K562 (cell line): ENCODE data around the gene SLC22A12. TPM values are rescaled to one million over a fixed set of nuclear protein-coding genes. Genes with fewer than 3 reads are reported as not detected.

Experiments used
- ATAC-seq: fragments of 200-7000 bp; cut with Tn5 transposase; 3 replicates; pipeline ENCODE4 v1.9.1; 2020; ENCODE audit warnings: moderate library complexity
- BruUV-seq: library from RNA; stranded (reverse); fragments of 400-500 nt; replicated peaks from 2 replicates; lab custom pipeline; 2021; lab: Mats Ljungman, UMichigan
- CTCF ChIA-PET: fragments of 300-600 bp; formaldehyde crosslinking; extraction: SDS; loops from one replicate; lab custom pipeline; 2021; ENCODE audit warnings: low intra/inter-chr PET ratio; lab: Yijun Ruan, JAX
- POLR2A ChIA-PET: fragments of 300-600, 350-650 bp; sonication (Branson Sonifier 250); formaldehyde crosslinking; extraction: SDS; loops from one replicate; lab custom pipeline; 2021; ENCODE audit warnings: antibody characterized with exemption, inconsistent platforms; lab: Yijun Ruan, JAX
- DNase-seq, 4 experiments: peaks; one replicate each; pipeline versions ENCODE4 v3.0.0 to v3.0.0-alpha.2; 2011 to 2018; ENCODE audit warnings: low spot score in 3 of 4, mixed read lengths in 3 of 4; ENCODE audit errors: extremely low read depth in 1 of 4
- FAIRE-seq: peaks from 2 replicates; lab custom pipeline; 2011; peaks lifted over from hg19 to GRCh38; lab: Jason Lieb, UNC
- H2AFZ ChIP-seq: 2 replicates; pipeline ENCODE4 v1.6.0; 2011; ENCODE audit warnings: low read depth, low read length, control low read depth, inconsistent platforms
- H3K27ac ChIP-seq: fragments of 200-600 bp; 3 replicates; pipeline ENCODE4 v1.8.0; 2011; ENCODE audit warnings: low read depth, mild to moderate bottlenecking, control low read depth, inconsistent platforms, low read length, moderate library complexity, mixed read lengths; ENCODE audit errors: extremely low read depth
- H3K27me3 ChIP-seq, 2 experiments: fragments of 300-600 bp in 1 of 2; 2 replicates in 1 of 2; 3 replicates in 1 of 2; pipeline versions ENCODE4 v1.6.0 to v1.8.0; 2011; ENCODE audit warnings: inconsistent platforms in 2 of 2, low read length in 2 of 2, mild to moderate bottlenecking in 1 of 2, mixed read lengths in 1 of 2, moderate library complexity in 1 of 2; ENCODE audit not compliant: control insufficient read depth in 2 of 2, insufficient read depth in 2 of 2
- H3K36me3 ChIP-seq: fragments of 300-600 bp; 3 replicates; pipeline ENCODE4 v1.8.0; 2011; ENCODE audit warnings: mild to moderate bottlenecking, low read length, inconsistent platforms; ENCODE audit not compliant: control insufficient read depth, insufficient read depth
- H3K4me1 ChIP-seq, 2 experiments: fragments of 200-600 bp in 1 of 2; replicated peaks in 1 of 2; 2 replicates in 1 of 2; 3 replicates in 1 of 2; pipeline versions ENCODE4 v1.5.1 to v1.8.0; 2011; ENCODE audit warnings: inconsistent platforms in 2 of 2, low read length in 2 of 2, mild to moderate bottlenecking in 1 of 2, mixed read lengths in 1 of 2, moderate library complexity in 1 of 2; ENCODE audit not compliant: control insufficient read depth in 2 of 2, insufficient read depth in 2 of 2
- H3K4me2 ChIP-seq: 2 replicates; pipeline ENCODE4 v1.6.1; 2011; ENCODE audit warnings: low read length, control low read depth, inconsistent platforms, mixed read lengths; ENCODE audit not compliant: insufficient read depth
- H3K4me3 ChIP-seq: fragments of 200-600 bp; sonication (generic), shearing (Covaris generic); 2 replicates; pipeline ENCODE4 v1.5.1; 2016; ENCODE audit warnings: control low read depth, inconsistent platforms
- H3K79me2 ChIP-seq: fragments of 200-600 bp; 3 replicates; pipeline ENCODE4 v1.8.0; 2011; ENCODE audit warnings: low read length, inconsistent platforms; ENCODE audit not compliant: control insufficient read depth, insufficient read depth
- H3K9ac ChIP-seq, 2 experiments: 2 replicates each; pipeline versions ENCODE4 v1.6.0 to v1.6.1; 2011; ENCODE audit warnings: low read depth in 2 of 2, low read length in 2 of 2, control low read depth in 1 of 2, inconsistent platforms in 1 of 2, mild to moderate bottlenecking in 1 of 2, mixed read lengths in 1 of 2; ENCODE audit not compliant: insufficient read depth in 1 of 2
- H3K9me1 ChIP-seq: one replicate; pipeline ENCODE4 v1.6.0; 2011; ENCODE audit warnings: inconsistent platforms, mild to moderate bottlenecking, low read length, moderate library complexity; ENCODE audit not compliant: control insufficient read depth, insufficient read depth
- H3K9me3 ChIP-seq: replicated peaks from 2 replicates; pipeline ENCODE4 v1.5.1; 2011; ENCODE audit warnings: low read depth, low read length, inconsistent platforms; ENCODE audit not compliant: control insufficient read depth, insufficient read depth
- H4K20me1 ChIP-seq: replicated peaks from 2 replicates; pipeline ENCODE4 v1.6.1; 2011; ENCODE audit warnings: low read length, inconsistent platforms, mixed read lengths; ENCODE audit not compliant: control insufficient read depth, insufficient read depth
- AFF1 ChIP-seq, 2 experiments: fragments of 450-650 bp; IDR thresholded peaks; 2 replicates each; pipeline ENCODE4 v1.6.1; 2018; ENCODE audit warnings: mild to moderate bottlenecking in 2 of 2, low read depth in 1 of 2; ENCODE audit not compliant: partially characterized antibody in 2 of 2
- ASH1L ChIP-seq: fragments of 450-650 bp; IDR thresholded peaks from 2 replicates; pipeline ENCODE4 v1.6.1; 2018; ENCODE audit warnings: borderline replicate concordance, mild to moderate bottlenecking, low read depth; ENCODE audit not compliant: partially characterized antibody
- FOXA3 ChIP-seq, 2 experiments: fragments of 450-650 bp in 1 of 2; sonication (generic) in 1 of 2; formaldehyde crosslinking; IDR thresholded peaks in 1 of 2; conservative IDR thresholded peaks in 1 of 2; 2 replicates each; pipeline versions ENCODE4 v1.4.0 to v1.8.0; 2020 to 2022; ENCODE audit warnings: mild to moderate bottlenecking in 2 of 2, missing genetic modification reagents in 1 of 2
- HNRNPLL ChIP-seq: fragments of 200-400 bp; formaldehyde crosslinking; IDR thresholded peaks from 2 replicates; pipeline ENCODE4 v1.6.1; 2017; ENCODE audit warnings: low read length, low read depth, mild to moderate bottlenecking; ENCODE audit not compliant: poor library complexity, severe bottlenecking
- MAFG ChIP-seq: fragments of 450-650 bp; conservative IDR thresholded peaks from 2 replicates; pipeline ENCODE4 v1.6.1; 2016; ENCODE audit warnings: missing genetic modification characterization, missing compliant biosample characterization
- MBD1 ChIP-seq: fragments of 250-450 bp; sonication (Bioruptor Pico); IDR thresholded peaks from 2 replicates; pipeline ENCODE4 v1.8.0; 2022; ENCODE audit warnings: inconsistent platforms
- SMARCA5 ChIP-seq: fragments of 450-650 bp; IDR thresholded peaks from 2 replicates; pipeline ENCODE4 v1.6.1; 2016
- XRCC5 ChIP-seq: fragments of 200-400 bp; formaldehyde crosslinking; IDR thresholded peaks from 2 replicates; pipeline ENCODE4 v1.6.1; 2017; ENCODE audit warnings: low read depth, mild to moderate bottlenecking, low read length
- ZBTB26 ChIP-seq: fragments of 450-650 bp; formaldehyde crosslinking; IDR thresholded peaks from 2 replicates; pipeline ENCODE4 v1.4.0; 2022; ENCODE audit warnings: missing genetic modification characterization
- ZFP30 ChIP-seq: fragments of 250-450 bp; sonication (Bioruptor Pico); IDR thresholded peaks from 2 replicates; pipeline ENCODE4 v1.8.0; 2022; ENCODE audit warnings: moderate library complexity, mild to moderate bottlenecking, inconsistent platforms, borderline replicate concordance
- ZFP36 ChIP-seq: fragments of 150-350 bp; IDR thresholded peaks from 2 replicates; pipeline ENCODE4 v1.6.1; 2018; ENCODE audit warnings: low read length, low read depth; ENCODE audit not compliant: partially characterized antibody
- ZNF133 ChIP-seq: fragments of 250-450 bp; sonication (Bioruptor Pico); IDR thresholded peaks from 2 replicates; pipeline ENCODE4 v1.4.0; 2020; ENCODE audit warnings: mild to moderate bottlenecking
- ZNF23 ChIP-seq: fragments of 250-450 bp; sonication (Bioruptor Pico); IDR thresholded peaks from 2 replicates; pipeline ENCODE4 v1.4.0; 2020; ENCODE audit warnings: mild to moderate bottlenecking
- ZSCAN29 ChIP-seq: fragments of 450-650 bp; IDR thresholded peaks from 2 replicates; pipeline ENCODE4 v1.6.1; 2017
- WGBS: fragments of 100-300 bp; shearing (Covaris generic); methylation state at CpG from one replicate; pipeline ENCODE4 v1.1.6; 2016; ENCODE audit warnings: low coverage, mixed read lengths; ENCODE audit not compliant: insufficient coverage; ENCODE audit errors: missing lambda C conversion rate; 5-methylcytosine and 5-hydroxymethylcytosine counted together
- in situ Hi-C: fragments of 300-500 bp; cut with MboI; formaldehyde crosslinking; loops from 4 replicates; pipeline ENCODE4 v1.15.0; 2018; ENCODE audit warnings: inconsistent platforms, mixed read lengths
- intact Hi-C: fragments of 100-400 bp; cut with micrococcal nuclease; formaldehyde crosslinking; loops from 2 replicates; pipeline ENCODE4 v1.14.2; 2022
- polyA plus RNA-seq, 8 experiments: library from polyadenylated mRNA; depleted of rRNA in 4 of 8; stranded (reverse) in 5 of 8; unstranded in 3 of 8; fragments of >200 nt; fragmentation: Nextera tagmentation in 2 of 8; fragmentation: Illumina TruSeq in 1 of 8; extraction: Ambion mirVana in 2 of 8; extraction: Trizol in 1 of 8; gene quantifications; 2 replicates each; pipeline versions ENCODE4 v1.2.1 to v1.2.3, GENCODE V29; 2011 to 2014; ENCODE audit warnings: inconsistent platforms in 1 of 8, missing spikeins in 1 of 8
- total RNA-seq, 7 experiments: library from RNA; depleted of rRNA in 6 of 7; stranded (reverse); fragments of >200 nt in 6 of 7; fragmentation: Illumina TruSeq in 2 of 7; extraction: Trizol in 2 of 7; gene quantifications; 2 replicates each; pipeline versions ENCODE4 v1.2.1 to v1.2.3, GENCODE V29; 2011 to 2021; ENCODE audit warnings: low replicate concordance in 1 of 7

The SLC22A12 gene
- total and polyA plus RNA-seq, 9 of the 15 experiments (the other 6 are each of a cell fraction or from before 2014, with no cell fraction given), result not detected

DNA sequence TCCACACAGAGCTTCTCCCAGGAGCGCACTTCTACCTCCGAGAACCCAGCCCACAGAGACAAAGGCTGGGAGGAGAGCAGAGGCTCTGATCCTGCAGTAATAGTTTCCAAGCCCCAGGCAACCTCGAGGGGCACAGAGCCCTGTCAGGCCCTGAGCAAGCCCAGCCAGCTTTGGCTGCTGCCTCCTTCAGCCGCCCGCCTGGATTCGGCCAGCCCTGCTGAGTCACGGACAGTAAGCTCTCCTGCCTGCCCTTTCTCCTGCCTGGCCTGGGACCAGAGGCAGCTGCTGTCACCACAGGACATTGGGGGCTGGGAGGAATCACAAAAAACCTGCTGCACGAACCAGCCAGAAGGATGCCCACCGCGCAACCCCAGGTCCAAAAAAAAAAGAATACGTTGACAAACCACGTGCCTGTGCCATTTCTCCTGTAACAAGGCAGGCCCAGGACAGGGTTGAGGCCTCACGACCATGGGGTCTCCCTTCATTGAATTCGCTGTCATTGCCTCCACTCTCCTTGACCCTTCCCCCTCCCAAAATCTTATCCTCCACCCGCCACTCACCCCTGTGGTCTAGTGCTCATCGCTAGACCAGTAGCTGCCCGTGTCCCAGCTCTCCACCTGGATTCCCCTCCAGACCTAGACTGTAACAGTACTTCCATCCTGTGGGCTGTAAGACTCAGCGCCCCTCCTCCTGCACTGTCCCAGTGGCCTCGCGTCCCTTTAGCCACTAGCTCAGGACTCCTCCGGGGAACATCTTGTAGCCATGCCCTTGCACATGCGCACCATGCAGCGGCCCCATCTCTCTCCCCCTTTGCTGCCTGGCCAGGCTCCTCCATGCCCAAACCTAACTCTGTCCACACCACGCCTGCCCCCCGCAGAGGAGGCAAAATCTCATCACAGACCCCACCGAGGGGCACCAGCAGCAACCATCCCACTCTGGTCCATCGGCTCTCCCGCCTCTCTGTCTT lies 7.4 kb upstream of the SLC22A12 start:
- Histone ChIP-seq H3K4me3 (no peak overlapping the region), H4K20me1 (no peaks in the 10 kb centered on the region), H3K4me2 (no peak overlapping the region), H3K79me2 (no peaks in the 10 kb centered on the region), H3K27ac (no peak overlapping the region), H3K36me3 (no peaks in the 10 kb centered on the region), H3K4me1 (peaks cover 3 to 17% of the 10 kb centered on the region in 2 experiments; a peak in 3 of 5 replicates), H3K27me3 (peaks cover 23 to 68% of the 10 kb centered on the region in 2 experiments), H3K9me3 (no peaks in the 10 kb centered on the region), H3K9me1 (peaks cover 3% of the 10 kb centered on the region), H2AFZ (no peak overlapping the region), H3K9ac (peak overlapping the region in 1 of 2 experiments; percentile 46; a peak in 1 of 4 replicates)
- ChIA-PET CTCF (no interaction called here), POLR2A (interaction anchor here (0.9 to 1.1 kb wide), 2 partner anchors 16 to 122 kb away, joined by 3 read pairs; no protein-coding TSS in a partner anchor)
- in situ Hi-C loops, result no loop called here
- DNase-seq, result peak; percentile 32 to 42 (median 36)
- intact Hi-C loops, result no loop called here
- 17% methylated on average over 28 of the region's 28 CpGs for WGBS
- no TSS peak for BruUV-seq
- peak; percentile 86 for ATAC-seq
- no peak for FAIRE-seq
- TF ChIP-seq MBD1 (no peak), MAFG (peak; percentile 69), ZSCAN29 (no peak), SMARCA5 (peak; percentile 67; the same call in 1 of the 2 replicates), FOXA3 (CRISPR knock-in tag; conservative IDR thresholded peaks at IDR 0.05 in 1 of 2, IDR thresholded peaks at IDR 0.05 in 1 of 2) (peak in 1 of 2 experiments; percentile 17; a peak in 1 of 4 replicates), ZNF133 (CRISPR knock-in tag) (no peak), AFF1 (IDR thresholded peaks at IDR 0.05; ENCODE audit: low read depth in 1 of 2, partially characterized antibody in 2 of 2) (no peak), ZNF23 (CRISPR knock-in tag) (no peak), ASH1L (no peak), ZFP36 (peak; percentile 99), ZBTB26 (CRISPR knock-in tag) (no peak), HNRNPLL (no peak), XRCC5 (no peak), ZFP30 (CRISPR knock-in tag) (no peak)
